Measurements from ENCODE around the gene KIF13A. TPM values are rescaled to one million over a fixed set of nuclear protein-coding genes. Genes with fewer than 3 reads are reported as not detected.

KIF13A gene
- total and polyA plus RNA-seq, 4 donors = 4.3 to 28.1 (median 10.6) TPM

- H3K4me3 ChIP-seq (ENCODE audit: low read depth in 1 of 3, low read length in 3 of 3) = no peak overlapping the region
- H3K36me3 ChIP-seq (ENCODE audit: control insufficient read depth in 4 of 4, insufficient read depth in 3 of 4, low read depth in 1 of 4, low read length in 3 of 4) = peaks cover 0 to 14% (median 10%) of the 10 kb centered on the region in 4 donors
- no peaks in the 10 kb centered on the region for H3K4me1 ChIP-seq (ENCODE audit: control insufficient read depth in 4 of 4, insufficient read depth in 4 of 4, low read length in 3 of 4)
- DNase-seq (ENCODE audit: low spot score) = no peak
- no peak overlapping the region for H3K9ac ChIP-seq (ENCODE audit: low read depth in 1 of 2, low read length in 2 of 2)
- no peak overlapping the region for H3K27ac ChIP-seq (ENCODE audit: low read depth in 1 of 2, low read length in 2 of 2)
- H3K9me3 ChIP-seq (ENCODE audit: control insufficient read depth in 4 of 4, low read length in 3 of 4) = no peaks in the 10 kb centered on the region
- TF ChIP-seq FOXA1 (IDR thresholded peaks at IDR 0.05) = no peak
- TF ChIP-seq EGR1 (IDR thresholded peaks at IDR 0.05; ENCODE audit: low read depth in 2 of 2) = no peak
- TF ChIP-seq ATF3 (IDR thresholded peaks at IDR 0.05) = no peak
- no peak for TF ChIP-seq GABPA (IDR thresholded peaks at IDR 0.05 in 1 of 2, conservative IDR thresholded peaks at IDR 0.05 in 1 of 2)
- TF ChIP-seq HNF4G (IDR thresholded peaks at IDR 0.05) = no peak
- TF ChIP-seq, protein P1, sequence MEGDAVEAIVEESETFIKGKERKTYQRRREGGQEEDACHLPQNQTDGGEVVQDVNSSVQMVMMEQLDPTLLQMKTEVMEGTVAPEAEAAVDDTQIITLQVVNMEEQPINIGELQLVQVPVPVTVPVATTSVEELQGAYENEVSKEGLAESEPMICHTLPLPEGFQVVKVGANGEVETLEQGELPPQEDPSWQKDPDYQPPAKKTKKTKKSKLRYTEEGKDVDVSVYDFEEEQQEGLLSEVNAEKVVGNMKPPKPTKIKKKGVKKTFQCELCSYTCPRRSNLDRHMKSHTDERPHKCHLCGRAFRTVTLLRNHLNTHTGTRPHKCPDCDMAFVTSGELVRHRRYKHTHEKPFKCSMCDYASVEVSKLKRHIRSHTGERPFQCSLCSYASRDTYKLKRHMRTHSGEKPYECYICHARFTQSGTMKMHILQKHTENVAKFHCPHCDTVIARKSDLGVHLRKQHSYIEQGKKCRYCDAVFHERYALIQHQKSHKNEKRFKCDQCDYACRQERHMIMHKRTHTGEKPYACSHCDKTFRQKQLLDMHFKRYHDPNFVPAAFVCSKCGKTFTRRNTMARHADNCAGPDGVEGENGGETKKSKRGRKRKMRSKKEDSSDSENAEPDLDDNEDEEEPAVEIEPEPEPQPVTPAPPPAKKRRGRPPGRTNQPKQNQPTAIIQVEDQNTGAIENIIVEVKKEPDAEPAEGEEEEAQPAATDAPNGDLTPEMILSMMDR (IDR thresholded peaks at IDR 0.05; ENCODE audit: low read depth, low read length, missing input control) = no peak
- TF ChIP-seq SP1 (IDR thresholded peaks at IDR 0.05) = no peak
- no peak for TF ChIP-seq RXRA (IDR thresholded peaks at IDR 0.05)
- no peak for TF ChIP-seq FOXA2 (IDR thresholded peaks at IDR 0.05)
- no peak for TF ChIP-seq YY1 (IDR thresholded peaks at IDR 0.05)
- TF ChIP-seq ZBTB33 (IDR thresholded peaks at IDR 0.05) = no peak
- no peak for TF ChIP-seq HNF4A (conservative IDR thresholded peaks at IDR 0.05)
- 95% methylated on average over 2 of the region's 2 CpGs for WGBS
- no peaks in the 10 kb centered on the region for H3K27me3 ChIP-seq (ENCODE audit: control insufficient read depth in 4 of 4, insufficient read depth in 4 of 4, low read length in 3 of 4)
These were observed 151.1 kb downstream of the KIF13A start for GRCh38 chr6:17836293-17836692.

DNA sequence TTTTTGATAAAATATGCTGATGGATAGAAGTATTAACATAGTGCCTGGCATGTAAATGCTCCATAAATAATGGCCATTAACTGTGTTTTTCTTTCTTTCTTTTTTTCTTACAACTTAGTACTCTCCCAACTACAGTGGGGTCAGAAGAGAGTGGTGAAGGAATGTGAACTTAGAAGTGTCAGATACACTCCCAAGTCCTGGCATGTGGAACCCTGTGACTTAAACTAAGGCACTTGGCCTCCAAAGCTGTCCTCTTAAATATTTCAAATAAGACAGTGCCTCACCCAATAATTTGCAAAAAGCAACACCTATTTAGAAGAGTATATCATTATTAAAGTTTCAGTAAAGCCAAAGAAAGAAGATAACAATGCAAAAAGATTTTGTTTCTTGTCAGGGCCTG lies 151.7 kb downstream of the KIF13A start:
- Histone ChIP-seq H3K36me3 (ENCODE audit: control insufficient read depth in 4 of 4, insufficient read depth in 3 of 4, low read depth in 1 of 4, low read length in 3 of 4) (peaks cover 0 to 19% (median 12%) of the 10 kb centered on the region in 4 donors), H3K9ac (ENCODE audit: low read depth in 1 of 2, low read length in 2 of 2) (no peak overlapping the region), H3K27me3 (ENCODE audit: control insufficient read depth in 4 of 4, insufficient read depth in 4 of 4, low read length in 3 of 4) (no peaks in the 10 kb centered on the region), H3K4me3 (ENCODE audit: low read depth in 1 of 3, low read length in 3 of 3) (no peak overlapping the region), H3K9me3 (ENCODE audit: control insufficient read depth in 4 of 4, low read length in 3 of 4) (no peaks in the 10 kb centered on the region), H3K4me1 (ENCODE audit: control insufficient read depth in 4 of 4, insufficient read depth in 4 of 4, low read length in 3 of 4) (no peaks in the 10 kb centered on the region), H3K27ac (ENCODE audit: low read depth in 1 of 2, low read length in 2 of 2) (no peak overlapping the region)
- TF ChIP-seq SP1 (IDR thresholded peaks at IDR 0.05) = no peak
- no peak for TF ChIP-seq ZBTB33 (IDR thresholded peaks at IDR 0.05)
- no peak for TF ChIP-seq NR2F2 (IDR thresholded peaks at IDR 0.05)
- no peak for TF ChIP-seq FOXA1 (IDR thresholded peaks at IDR 0.05)
- TF ChIP-seq JUND (IDR thresholded peaks at IDR 0.05) = no peak
- no peak for TF ChIP-seq GABPA (IDR thresholded peaks at IDR 0.05 in 1 of 2, conservative IDR thresholded peaks at IDR 0.05 in 1 of 2)
- no peak for TF ChIP-seq HNF4A (conservative IDR thresholded peaks at IDR 0.05)
- no peak for TF ChIP-seq RAD21 (IDR thresholded peaks at IDR 0.05)
- no peak for TF ChIP-seq RXRA (IDR thresholded peaks at IDR 0.05)
- TF ChIP-seq ATF3 (IDR thresholded peaks at IDR 0.05) = no peak
- TF ChIP-seq TAF1 (conservative IDR thresholded peaks at IDR 0.05) = no peak
- TF ChIP-seq, protein P1 (IDR thresholded peaks at IDR 0.05; ENCODE audit: low read depth, low read length, missing input control) = no peak
- TF ChIP-seq, protein P2, sequence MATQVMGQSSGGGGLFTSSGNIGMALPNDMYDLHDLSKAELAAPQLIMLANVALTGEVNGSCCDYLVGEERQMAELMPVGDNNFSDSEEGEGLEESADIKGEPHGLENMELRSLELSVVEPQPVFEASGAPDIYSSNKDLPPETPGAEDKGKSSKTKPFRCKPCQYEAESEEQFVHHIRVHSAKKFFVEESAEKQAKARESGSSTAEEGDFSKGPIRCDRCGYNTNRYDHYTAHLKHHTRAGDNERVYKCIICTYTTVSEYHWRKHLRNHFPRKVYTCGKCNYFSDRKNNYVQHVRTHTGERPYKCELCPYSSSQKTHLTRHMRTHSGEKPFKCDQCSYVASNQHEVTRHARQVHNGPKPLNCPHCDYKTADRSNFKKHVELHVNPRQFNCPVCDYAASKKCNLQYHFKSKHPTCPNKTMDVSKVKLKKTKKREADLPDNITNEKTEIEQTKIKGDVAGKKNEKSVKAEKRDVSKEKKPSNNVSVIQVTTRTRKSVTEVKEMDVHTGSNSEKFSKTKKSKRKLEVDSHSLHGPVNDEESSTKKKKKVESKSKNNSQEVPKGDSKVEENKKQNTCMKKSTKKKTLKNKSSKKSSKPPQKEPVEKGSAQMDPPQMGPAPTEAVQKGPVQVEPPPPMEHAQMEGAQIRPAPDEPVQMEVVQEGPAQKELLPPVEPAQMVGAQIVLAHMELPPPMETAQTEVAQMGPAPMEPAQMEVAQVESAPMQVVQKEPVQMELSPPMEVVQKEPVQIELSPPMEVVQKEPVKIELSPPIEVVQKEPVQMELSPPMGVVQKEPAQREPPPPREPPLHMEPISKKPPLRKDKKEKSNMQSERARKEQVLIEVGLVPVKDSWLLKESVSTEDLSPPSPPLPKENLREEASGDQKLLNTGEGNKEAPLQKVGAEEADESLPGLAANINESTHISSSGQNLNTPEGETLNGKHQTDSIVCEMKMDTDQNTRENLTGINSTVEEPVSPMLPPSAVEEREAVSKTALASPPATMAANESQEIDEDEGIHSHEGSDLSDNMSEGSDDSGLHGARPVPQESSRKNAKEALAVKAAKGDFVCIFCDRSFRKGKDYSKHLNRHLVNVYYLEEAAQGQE (IDR thresholded peaks at IDR 0.05) = no peak
- TF ChIP-seq YY1 (IDR thresholded peaks at IDR 0.05) = no peak
- TF ChIP-seq EGR1 (IDR thresholded peaks at IDR 0.05; ENCODE audit: low read depth in 2 of 2) = no peak
- TF ChIP-seq, protein P3, sequence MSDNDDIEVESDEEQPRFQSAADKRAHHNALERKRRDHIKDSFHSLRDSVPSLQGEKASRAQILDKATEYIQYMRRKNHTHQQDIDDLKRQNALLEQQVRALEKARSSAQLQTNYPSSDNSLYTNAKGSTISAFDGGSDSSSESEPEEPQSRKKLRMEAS (IDR thresholded peaks at IDR 0.05) = no peak
- no peak for TF ChIP-seq FOXA2 (IDR thresholded peaks at IDR 0.05)
- no peak for TF ChIP-seq HNF4G (IDR thresholded peaks at IDR 0.05)
- no peak for DNase-seq (ENCODE audit: low spot score)
